ENCODE data around the gene FAM83E. TPM values are rescaled to one million over a fixed set of nuclear protein-coding genes. Genes with fewer than 3 reads are reported as not detected.

The FAM83E gene
- total and polyA plus RNA-seq, 3 donors from 2014 or later: 0.99 to 2.2 (median 1.6) TPM

GRCh38 chr19:48646722-48647216 lies 31.9 kb upstream of the FAM83E start:
- intact Hi-C loops (cut with DNase I; ENCODE audit: low total_unique reads): loop anchor here (10.0 kb wide), 1 partner anchor 198 kb away; no protein-coding TSS in a partner anchor
- Histone ChIP-seq H3K9me3 (no peaks in the 10 kb centered on the region), H3K36me3 (ENCODE audit: low read depth, missing control alignments) (no peaks in the 10 kb centered on the region), H3K4me1 (peaks cover 17% of the 10 kb centered on the region), H3K27ac (peak overlapping the region; percentile 92 to 96), H3K4me3 (peak overlapping the region; percentile 49 to 66), H3K27me3 (no peaks in the 10 kb centered on the region)
- DNase-seq: no peak
- WGBS, 2 donors: 7 to 9% methylated on average over 10 of the region's 10 CpGs
- TF ChIP-seq CTCF (IDR thresholded peaks at IDR 0.05) (no peak), POLR2A (IDR thresholded peaks at IDR 0.05) (no peak)

GRCh38 chr19:48646001-48646721 lies 31.3 kb upstream of the FAM83E start, which contains the start of gene CA11:
CA11 (minus strand) TSS chr19:48646187; CDS start chr19:48645632, 555 bp downstream.
- Histone ChIP-seq H3K4me1 (peaks cover 17% of the 10 kb centered on the region), H3K27ac (peak within 1 kb of the TSS; percentile 92 to 96), H3K4me3 (peak within 1 kb of the TSS; percentile 49 to 66), H3K27me3 (no peaks in the 10 kb centered on the region), H3K9me3 (no peaks in the 10 kb centered on the region), H3K36me3 (ENCODE audit: low read depth, missing control alignments) (no peaks in the 10 kb centered on the region)
- peak; percentile 90 for DNase-seq
- WGBS, 2 donors: 0% methylated on average over 21 to 32 of the region's 33 CpGs
- no peak for TF ChIP-seq POLR2A (IDR thresholded peaks at IDR 0.05)
- peak; percentile 84 to 92 (median 88) for TF ChIP-seq CTCF (IDR thresholded peaks at IDR 0.05)
- intact Hi-C loops (cut with DNase I; ENCODE audit: low total_unique reads): loop anchor here (10.0 kb wide), 1 partner anchor 199 kb away; no protein-coding TSS in a partner anchor

- Histone ChIP-seq H3K4me3 (peak overlapping the region; percentile 49 to 66), H3K9me3 (no peaks in the 10 kb centered on the region), H3K36me3 (ENCODE audit: low read depth, missing control alignments) (no peaks in the 10 kb centered on the region), H3K4me1 (peaks cover 17% of the 10 kb centered on the region), H3K27ac (peak overlapping the region; percentile 92 to 96), H3K27me3 (no peaks in the 10 kb centered on the region)
- WGBS, 2 donors: 0 to 2% methylated on average over 6 of the region's 6 CpGs
- no peak for TF ChIP-seq CTCF (IDR thresholded peaks at IDR 0.05)
- no peak for DNase-seq
- intact Hi-C loops (cut with DNase I; ENCODE audit: low total_unique reads): loop anchor here (10.0 kb wide), 1 partner anchor 199 kb away; no protein-coding TSS in a partner anchor
Observed at GRCh38 chr19:48645620-48646000, 30.7 kb upstream of the FAM83E start.

GRCh38 chr19:48644839-48645619 lies 30.2 kb upstream of the FAM83E start:
- Histone ChIP-seq H3K4me3 (peak overlapping the region; percentile 49 to 66), H3K27ac (peak overlapping the region; percentile 92 to 96), H3K36me3 (ENCODE audit: low read depth, missing control alignments) (no peaks in the 10 kb centered on the region), H3K9me3 (no peaks in the 10 kb centered on the region), H3K27me3 (no peaks in the 10 kb centered on the region), H3K4me1 (peaks cover 17% of the 10 kb centered on the region)
- DNase-seq: peak; percentile 92
- TF ChIP-seq POLR2A (IDR thresholded peaks at IDR 0.05): no peak
- TF ChIP-seq CTCF (IDR thresholded peaks at IDR 0.05): peak in 1 of 3 experiments; percentile 7
- intact Hi-C loops (cut with DNase I; ENCODE audit: low total_unique reads): loop anchor here (10.0 kb wide), 1 partner anchor 200 kb away; no protein-coding TSS in a partner anchor
- 1 to 2% methylated on average over 16 to 25 of the region's 25 CpGs for WGBS, 2 donors

Data from testis (tissue), 3 donors.